NCI-H345 treated with DMSO at 0.1 percent for 48 hours (cell line): ENCODE results near the gene CCRL2.
"Not testable (repeated sequence)": the region's sequence is repeated elsewhere in the genome, so short reads cannot be mapped to it uniquely, and the experiment has no call there.

ENCODE experiments used
- DNase-seq: peaks from one replicate; lab custom pipeline; 2025; ENCODE audit not compliant: unreplicated experiment; lab: John Stamatoyannopoulos, UW

The CCRL2 gene

DNA sequence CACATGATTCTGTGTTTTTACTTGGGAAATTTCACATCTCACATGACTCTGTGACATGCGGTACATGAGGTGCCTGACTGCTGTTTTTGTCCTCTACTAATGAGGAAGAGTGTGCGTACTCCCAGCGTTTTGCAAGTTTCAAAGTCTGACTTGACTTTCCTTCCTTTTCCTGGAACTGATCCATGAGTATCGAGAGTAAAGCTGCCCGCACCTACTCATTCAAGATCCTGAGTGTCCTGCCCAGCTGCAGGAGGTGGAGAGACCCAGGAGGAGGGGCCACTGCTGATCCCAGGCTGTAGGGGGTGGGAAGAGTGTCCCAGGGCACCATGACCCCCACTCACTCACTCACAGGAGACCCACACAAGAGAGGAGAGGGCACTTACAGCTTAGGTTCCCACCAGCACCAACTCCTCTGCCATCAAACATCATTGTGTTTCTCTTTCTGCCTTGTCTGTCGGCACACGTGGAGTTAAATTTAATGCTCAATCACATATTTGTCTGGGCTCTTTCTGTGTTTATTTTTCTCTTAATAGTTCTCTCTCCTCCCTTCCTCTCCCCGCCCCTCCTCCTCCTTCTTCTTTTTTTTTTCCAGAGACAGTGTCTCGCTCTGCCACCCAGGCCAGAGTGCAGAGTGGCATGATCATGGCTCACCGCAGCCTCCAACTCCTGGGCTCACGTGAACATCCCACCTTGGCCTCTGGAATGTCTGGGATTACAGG, 1.6 kb upstream of the CCRL2 start:
- no peak for DNase-seq

DNA sequence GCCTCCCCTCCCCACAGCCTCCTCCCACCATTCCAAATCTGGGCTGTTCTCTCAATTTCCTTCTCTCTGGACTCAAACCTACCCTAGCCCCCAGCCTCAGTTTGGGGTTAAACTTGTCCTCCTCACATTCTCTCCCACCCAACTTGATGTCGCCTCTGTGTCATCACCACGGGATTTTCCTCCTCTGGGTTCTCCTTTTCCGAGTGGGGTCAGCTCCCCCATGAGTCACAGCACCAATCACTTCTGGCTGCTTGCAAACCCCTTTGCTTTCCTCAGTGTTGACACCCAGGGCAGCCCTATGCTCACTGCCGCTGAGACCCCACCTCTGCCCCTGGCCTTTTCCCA, 644 bp upstream of the CCRL2 start:
- DNase-seq: no peak

DNA sequence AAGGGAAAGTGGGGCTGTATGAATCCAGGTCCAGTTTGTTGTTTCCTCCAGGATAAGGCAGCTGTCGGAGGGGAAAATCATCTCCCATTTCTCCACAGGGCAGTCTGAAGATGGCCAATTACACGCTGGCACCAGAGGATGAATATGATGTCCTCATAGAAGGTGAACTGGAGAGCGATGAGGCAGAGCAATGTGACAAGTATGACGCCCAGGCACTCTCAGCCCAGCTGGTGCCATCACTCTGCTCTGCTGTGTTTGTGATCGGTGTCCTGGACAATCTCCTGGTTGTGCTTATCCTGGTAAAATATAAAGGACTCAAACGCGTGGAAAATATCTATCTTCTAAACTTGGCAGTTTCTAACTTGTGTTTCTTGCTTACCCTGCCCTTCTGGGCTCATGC, 911 bp downstream of the CCRL2 start:
- no peak for DNase-seq

DNA sequence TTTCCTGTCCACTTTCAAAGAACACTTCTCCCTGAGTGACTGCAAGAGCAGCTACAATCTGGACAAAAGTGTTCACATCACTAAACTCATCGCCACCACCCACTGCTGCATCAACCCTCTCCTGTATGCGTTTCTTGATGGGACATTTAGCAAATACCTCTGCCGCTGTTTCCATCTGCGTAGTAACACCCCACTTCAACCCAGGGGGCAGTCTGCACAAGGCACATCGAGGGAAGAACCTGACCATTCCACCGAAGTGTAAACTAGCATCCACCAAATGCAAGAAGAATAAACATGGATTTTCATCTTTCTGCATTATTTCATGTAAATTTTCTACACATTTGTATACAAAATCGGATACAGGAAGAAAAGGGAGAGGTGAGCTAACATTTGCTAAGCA, 1.8 kb downstream of the CCRL2 start:
- DNase-seq: no peak

DNA sequence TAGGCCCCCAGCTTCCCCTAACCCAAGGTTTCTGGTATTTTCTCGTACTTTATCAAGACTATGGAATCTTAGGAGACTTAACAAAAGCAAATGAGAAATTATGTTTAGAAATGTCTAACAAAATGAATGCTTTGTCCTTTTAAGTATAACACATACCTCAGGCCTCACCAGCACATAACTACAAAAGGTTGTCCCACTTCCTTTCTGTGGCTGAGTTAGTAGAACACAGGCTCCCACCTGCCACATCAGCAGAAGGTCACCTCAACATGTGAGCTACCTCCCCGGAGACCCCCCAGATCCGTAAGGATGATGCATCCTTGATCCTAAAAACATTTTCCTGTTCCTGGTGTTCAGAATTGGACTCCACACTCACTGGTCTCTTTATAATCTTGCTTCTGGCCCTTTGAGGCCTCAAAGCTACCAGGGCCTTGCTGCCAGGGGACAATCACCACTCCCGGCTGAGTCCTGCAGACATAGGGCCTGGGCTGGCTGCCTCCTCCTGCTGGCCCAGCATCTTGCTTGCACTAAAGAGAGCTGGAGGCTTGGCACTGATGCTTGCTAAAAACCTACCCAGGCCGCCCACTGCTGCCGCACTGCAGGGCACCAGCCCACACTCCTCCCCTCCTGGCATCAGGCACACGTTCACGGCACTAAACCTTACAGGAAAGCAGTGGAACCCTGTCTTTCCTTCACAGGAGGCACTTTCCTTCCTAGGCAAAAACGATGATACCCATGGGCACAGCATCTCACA, 2.9 kb downstream of the CCRL2 start:
- DNase-seq: no peak

DNA sequence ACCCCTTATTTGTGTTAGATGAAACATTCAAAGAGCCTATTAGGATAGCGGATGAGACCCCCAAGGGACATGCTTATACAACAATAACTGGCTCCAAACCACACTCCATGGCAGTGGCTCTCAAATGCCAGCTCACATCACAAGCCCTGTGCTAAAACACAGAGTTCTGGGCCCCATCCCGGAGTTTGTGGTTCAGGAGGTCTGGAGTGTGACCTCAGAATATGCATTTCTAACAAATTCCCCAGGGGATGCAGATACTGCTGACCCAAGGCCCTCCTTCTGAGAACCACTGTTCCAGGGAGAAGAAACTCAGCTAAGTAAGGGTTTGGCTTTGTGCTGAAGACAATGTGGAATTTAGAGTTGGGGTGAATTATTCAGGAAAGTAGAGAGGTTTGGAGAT, 3.6 kb downstream of the CCRL2 start:
- DNase-seq: no peak

DNA sequence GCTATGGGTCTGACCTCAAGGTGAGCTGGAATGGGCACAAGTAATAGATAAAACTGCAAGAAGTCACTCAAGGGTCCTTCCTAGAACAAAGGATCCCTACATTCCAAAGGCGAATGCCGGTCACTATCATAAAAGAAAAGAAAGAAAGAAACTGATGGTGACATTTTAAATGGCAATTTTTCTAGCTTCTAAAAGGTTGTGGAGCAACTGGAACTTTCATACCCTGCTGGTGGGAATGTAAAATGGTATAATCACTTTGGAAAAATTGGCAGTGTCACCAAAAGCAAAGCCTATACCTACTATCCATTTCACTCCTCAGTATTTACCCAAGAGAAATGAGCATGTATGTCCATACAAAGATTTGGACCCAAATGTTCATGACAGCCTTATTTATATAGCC, 4.2 kb downstream of the CCRL2 start:
- no peak for DNase-seq

DNA sequence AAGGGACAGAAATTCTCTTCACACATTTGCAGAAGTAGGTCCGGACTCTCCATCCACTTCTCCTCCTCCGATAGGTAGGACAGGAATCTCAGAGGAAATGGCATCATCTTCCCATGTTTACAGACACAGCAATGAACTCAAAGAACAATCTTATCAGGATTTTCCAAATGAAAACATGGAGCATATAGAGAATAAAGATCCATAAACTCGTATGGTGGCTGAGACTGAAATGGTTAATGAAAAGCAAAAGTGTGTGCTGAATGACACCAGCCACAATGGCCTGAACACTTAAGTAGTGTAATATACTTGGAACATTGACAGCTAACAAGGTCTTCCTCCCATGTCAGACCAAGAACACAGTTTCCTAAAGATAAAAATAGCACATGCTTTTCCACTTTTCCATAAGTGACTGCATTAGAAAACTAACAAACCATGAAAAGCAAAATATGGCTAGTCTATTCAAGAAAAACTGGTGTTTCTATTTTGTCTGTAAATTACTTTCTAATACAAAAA, 5.8 kb downstream of the CCRL2 start:
- no peak for DNase-seq

DNA sequence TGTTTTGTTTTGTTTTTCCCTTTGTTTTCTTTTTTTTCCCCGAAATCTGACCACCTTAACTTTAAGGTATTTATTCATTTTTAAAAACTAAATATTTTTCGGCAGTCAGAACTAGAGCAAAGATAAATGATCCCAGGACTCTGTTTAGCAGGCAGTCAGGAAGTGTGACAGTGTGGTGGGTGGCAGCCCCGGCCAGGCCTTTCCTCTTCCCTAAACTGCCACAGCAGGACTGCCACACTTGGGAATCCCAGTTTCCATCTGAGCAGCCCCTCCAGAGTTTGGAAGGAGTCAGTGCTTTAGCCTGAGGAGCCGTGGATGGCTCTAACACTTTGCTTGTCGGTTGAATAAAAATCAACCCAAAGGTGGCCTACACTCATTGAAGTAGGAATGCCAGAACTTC, 6.9 kb downstream of the CCRL2 start:
- DNase-seq: no peak

DNA sequence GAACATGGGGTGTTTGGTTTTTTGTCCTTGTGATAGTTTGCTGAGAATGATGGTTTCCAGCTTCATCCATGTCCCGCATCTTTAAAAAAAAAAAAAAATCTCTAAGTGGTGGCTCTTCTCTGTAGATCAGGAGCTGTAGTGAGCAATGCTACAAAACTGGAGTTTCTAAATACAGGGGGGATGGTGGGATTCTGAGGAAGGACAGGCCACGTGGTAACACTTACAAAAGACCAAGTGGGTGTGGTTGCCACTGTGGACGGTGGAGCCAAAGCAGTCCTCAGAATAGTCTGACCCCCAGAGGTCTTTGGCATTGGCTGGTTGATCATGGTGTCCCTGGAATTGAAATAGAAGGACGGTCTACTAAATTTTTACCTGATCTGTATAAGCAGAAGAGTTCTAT, 7.7 kb downstream of the CCRL2 start:
- no peak for DNase-seq

DNA sequence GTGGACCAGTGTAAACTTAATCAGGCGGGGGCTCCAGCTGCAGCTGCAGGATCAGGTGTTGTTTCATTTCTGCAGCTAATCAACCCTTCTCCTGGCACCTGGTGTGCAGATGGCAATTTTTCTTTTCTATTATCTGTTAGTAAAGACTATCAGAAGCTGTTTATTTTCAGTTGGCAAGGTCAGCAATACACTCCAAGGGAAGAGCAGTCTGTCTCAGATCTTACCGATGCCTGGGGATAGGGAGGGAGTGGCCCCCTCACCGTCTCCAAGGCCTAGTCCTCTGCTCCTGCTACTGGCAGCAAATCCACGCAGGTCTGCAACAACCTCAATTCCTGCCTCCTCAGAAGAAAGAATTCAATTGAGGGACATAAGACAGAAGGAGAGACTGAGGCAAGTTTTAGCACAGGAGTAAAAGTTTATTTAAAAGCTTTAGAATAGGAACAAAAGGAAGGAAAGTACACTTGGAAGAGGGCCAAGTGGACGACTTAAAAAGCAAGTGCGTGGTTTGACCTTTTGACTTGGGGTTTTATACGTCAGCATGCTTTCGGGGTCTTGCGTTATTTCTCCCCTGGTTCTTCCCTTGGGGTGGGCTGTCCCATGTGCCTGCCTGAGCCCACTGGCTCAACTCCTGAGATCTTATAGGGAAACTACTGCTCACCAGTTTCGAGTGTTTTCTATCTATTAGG, 9.2 kb downstream of the CCRL2 start:
- DNase-seq: peak; percentile 61

DNA sequence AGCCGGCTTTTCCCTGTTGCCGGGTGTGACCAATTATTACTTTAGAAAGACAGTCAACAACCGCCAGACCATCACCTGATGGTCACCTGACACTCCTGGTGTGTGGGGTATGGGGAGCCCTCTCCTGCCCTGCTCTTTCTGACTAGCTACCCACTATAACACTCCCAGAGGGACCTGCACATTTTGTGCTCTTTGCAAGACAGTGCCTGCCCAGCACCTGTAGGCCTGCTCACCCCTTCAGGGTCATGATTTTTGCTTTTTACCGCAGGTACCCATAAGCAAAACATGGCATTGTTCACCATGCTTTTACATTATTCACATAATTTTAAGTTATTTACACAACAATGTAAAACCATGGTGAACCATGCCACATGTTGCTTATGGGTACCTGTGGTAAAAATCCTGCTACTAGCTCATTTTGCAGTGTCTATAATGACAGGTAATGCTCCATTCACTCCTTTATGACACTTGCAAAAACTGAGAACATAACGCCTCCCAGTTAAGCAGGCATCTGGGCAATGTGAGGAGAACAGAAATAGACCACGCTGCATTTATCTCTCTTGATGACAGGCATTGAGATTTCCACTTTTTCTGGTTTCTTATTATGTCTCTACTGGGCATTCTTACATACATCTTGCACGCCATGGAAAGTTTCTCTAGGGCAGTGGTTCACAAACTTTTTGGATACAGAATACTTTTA, 9.9 kb downstream of the CCRL2 start:
- DNase-seq: no peak

DNA sequence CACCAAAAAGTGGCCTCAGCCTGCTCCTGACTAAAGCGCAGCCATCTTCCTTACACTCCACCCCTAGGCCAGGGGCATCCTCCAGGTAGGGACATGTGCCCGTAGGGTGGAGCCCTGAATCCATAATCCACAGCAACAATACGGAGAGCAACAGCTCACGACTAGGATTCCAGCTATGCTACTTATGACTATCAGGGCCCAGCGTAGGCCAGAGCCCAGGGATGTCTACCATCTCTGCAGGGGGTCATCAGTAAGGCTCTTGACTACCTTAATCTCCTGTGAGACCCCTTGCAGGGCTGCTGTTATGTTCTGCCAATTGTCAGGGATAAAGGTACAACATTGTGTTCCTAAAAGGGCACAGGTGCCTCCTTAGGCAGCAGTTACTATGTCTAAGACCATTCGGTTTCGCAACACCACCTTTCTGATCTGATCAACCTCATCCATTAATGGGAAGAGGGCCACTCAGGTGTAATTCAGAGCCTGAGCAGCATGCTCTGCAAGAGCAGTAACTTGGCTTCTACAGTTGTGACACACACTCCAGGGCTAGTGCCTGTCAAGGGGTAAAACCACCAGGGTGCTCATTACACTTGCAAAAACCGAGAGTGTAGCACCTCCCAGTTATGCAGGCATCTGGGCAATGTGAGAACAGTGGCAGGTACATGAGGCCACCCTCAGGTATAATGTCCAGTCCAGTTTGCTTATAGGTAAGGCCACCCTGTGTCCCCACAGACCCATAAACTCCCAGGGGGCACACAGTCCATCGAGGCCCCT, 11.0 kb downstream of the CCRL2 start:
- no peak for DNase-seq

DNA sequence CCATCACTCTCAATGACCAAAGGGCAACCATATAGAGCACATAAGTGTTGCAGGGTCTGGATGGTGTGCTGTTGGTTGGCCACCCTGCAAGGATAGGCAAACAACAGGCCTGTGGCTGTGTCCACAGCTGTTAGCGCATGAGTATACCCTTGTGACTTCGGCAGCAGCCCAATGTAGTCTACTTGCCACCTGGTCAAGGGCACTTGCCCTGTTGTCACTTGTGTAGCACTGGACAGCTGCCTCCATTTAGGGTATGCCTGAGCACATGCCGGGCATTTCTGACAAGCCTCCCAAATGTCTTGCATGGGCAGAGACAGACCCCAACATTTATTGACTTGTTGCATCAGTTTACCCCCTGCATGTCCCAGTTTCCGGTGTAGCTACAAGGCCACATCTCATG, 12.8 kb downstream of the CCRL2 start:
- DNase-seq: no peak

DNA sequence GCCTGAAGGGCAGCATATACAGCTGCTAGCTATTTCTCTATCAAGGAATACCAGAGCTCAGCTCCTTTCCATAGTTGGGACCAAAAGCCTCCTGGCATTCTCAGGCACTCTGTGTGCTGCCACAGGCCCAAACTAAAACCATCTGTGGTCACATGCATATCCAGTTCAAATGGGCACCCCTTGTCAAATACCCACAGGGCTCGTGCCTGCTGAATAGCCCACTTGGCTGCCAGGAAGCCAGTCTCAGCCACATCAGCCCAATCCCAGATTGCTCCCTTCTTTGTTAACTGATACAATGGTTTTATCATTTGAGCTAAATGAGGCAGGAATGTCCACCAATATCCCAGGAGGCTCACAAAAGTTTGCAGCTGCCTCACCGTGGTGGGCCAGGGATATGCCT, 13.9 kb downstream of the CCRL2 start:
- DNase-seq: no peak

DNA sequence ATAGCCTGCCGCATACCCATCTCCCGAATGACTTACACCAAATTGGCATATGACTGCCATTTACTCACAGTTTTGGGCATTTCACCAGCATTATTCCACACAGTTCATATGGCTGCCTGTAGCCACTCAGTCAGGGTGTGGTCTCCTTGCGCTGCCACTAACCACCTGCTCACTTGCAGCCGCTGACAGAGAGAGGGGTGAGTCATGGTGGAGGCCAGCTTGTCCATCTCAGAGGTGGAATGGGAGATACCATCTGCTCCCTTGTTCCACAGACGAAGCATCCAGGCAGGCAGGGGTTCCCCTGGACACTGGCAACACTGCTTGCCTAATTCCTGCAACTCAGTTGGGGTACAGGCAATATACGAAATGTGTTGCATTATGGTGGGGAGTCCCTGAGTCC, 15.6 kb downstream of the CCRL2 start:
- DNase-seq: no peak

DNA sequence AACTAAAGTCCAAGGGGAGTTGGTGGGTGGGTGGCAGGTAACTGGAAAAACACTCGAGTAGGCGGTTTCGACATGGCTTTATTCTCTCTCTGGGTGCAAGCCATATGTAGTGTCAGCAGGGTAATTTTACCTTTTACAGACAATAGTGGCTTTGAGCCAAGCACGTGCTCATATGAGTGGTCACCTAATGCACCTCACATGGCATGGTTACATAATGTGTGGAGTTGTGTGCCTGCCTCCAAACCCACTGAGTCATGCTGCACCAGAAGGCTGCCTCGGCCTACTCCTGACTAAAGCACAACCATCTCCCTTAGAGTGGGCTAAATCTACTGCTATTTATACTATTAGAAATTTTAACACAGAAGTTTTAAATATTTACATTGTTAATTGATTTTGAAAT, 16.5 kb downstream of the CCRL2 start:
- no peak for DNase-seq

DNA sequence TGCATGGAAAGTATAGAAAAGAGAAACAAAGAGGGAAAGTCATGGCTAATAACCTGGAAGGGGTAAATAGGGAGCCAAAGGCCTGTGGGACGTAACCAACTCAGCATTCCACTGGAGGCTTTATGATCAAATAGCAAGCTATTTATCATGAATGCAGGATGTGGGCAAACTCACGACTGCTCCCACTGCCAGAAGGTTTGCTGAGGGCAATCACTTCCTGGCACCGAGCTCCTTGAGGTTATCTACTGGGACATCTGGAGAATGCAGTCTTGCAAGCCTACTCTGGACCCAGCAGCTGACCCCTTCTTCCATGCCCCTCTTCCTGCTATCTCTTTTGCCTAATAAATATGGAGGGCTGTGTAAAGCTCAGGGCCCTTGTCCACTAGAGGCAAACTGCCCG, 19.4 kb downstream of the CCRL2 start:
- not testable (repeated sequence) for DNase-seq

DNA sequence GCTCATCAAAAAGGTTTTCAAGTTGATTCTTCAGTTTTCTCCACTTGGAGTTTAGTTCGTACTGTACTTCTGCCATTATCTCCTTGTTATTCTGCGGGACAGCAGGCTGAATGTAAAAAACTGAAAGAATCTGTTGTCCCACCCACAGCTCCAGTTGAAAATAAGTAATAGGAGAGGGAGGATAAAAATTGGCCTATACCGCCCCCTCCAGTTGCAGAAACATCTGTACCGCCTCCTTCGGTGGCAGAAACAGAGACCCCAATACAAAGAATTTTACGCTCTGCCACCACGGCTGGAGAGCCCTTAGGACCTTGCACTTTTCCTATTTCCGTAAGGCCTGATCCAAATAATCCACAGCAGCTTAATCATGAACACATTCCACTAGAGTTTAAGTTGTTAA, 20.3 kb downstream of the CCRL2 start:
- DNase-seq: not testable (repeated sequence)

DNA sequence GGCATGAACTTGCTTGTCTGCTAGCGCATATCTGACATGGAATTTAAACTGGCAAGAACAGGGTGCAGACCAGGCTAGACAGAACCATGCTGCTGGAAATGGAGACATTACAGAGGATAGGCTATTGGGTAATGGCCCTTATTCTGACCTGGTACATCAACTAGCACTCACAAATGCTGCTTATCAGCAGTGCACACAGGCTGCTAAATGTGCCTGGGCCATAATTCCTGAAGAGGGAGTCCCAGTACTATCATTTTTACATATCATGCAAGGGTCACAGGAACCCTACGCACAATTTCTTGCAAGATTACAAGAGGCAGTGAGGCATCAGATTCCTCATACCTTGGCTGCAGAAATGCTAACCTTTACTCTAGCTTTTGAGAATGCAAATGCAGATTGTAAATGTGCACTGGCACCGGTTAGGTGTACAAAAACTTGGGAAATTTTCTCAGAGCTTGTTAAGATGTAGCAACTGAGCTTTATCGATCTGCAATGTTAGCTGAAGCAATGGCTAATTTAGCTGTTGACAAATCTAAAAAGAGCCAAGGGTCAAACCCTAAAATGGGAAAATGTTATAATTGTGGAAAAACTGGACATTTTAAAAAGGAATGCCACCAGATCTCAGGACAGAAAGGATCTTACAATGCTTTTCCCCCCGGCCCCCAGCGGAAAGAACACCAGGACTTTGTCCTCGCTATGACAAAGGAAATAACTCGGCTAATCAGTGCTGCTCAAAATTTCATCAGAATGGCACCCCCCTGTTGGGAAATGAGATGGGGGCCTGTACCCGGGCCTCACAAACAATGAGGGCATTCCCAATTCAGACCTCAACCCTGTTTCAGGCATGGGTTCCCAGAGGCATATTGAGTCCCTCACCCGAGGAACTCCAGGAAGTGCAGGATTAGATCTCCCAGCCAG, 21.1 kb downstream of the CCRL2 start:
- DNase-seq: no peak
